ENCODE results near the gene HSD17B3. TPM values are rescaled to one million over a fixed set of nuclear protein-coding genes. Genes with fewer than 3 reads are reported as not detected.
"Not testable (repeated sequence)": the region's sequence is repeated elsewhere in the genome, so short reads cannot be mapped to it uniquely, and the experiment has no call there.

Gene HSD17B3
- total and polyA plus RNA-seq, 10 donors = 0.34 to 3.9 (median 0.87) TPM; not detected in 2

DNA sequence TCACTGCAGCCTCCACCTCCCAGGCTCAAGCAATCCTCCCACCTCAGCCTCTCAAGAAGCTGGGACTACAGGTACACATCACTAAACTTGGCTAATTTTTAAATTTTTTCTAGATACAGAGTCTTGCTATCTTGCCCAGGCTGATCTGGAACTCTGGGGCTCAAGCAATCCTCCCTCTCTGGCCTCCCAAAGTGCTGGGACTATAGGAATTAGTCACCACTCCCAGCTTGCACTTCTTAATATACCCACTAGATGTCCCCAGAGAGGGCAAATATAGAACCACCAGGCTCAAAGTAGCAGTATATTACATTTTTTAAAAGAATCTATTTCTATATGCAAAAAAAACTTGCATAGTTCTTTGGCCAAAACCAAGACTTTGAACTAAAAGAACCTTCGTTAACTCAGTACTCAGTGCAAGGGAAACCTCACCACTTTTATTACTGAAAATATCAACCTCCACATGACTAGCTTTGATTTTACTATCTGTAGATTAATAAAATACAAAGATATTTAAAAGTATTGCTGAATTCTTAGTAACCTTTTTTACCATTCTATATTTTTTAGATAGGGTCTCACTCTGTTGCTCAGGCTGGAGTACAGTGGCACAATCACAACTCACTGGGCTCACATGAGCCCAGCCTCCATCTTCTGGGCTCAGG is 25.8 kb upstream of the HSD17B3 start:
- intact Hi-C loops (cut with DNase I; ENCODE audit: low total_unique reads) = loop anchor here (5.0 kb wide), 2 partner anchors 324 to 339 kb away; no protein-coding TSS in a partner anchor
- H3K4me1 ChIP-seq = peaks cover 0 to 2% (median 0%) of the 10 kb centered on the region in 6 donors
- H3K9me3 ChIP-seq = no peaks in the 10 kb centered on the region
- H3K27me3 ChIP-seq (replicated peaks in 1 of 7) = no peaks in the 10 kb centered on the region
- 38 to 67% (median 53%) methylated on average over 1 of the region's 1 CpG for WGBS, 5 donors
- H3K27ac ChIP-seq = no peak overlapping the region
- peaks cover 0 to 13% (median 0%) of the 10 kb centered on the region in 6 donors for H3K36me3 ChIP-seq
- TF ChIP-seq CTCF (IDR thresholded peaks at IDR 0.05 in 8 of 11, conservative IDR thresholded peaks at IDR 0.05 in 3 of 11) = peak; percentile 68 to 89 (median 85)
- no peak for TF ChIP-seq POLR2AphosphoS5 (IDR thresholded peaks at IDR 0.05)
- no peak for TF ChIP-seq POLR2A (IDR thresholded peaks at IDR 0.05)
- no peak overlapping the region for H3K4me3 ChIP-seq
- no peak for DNase-seq

DNA sequence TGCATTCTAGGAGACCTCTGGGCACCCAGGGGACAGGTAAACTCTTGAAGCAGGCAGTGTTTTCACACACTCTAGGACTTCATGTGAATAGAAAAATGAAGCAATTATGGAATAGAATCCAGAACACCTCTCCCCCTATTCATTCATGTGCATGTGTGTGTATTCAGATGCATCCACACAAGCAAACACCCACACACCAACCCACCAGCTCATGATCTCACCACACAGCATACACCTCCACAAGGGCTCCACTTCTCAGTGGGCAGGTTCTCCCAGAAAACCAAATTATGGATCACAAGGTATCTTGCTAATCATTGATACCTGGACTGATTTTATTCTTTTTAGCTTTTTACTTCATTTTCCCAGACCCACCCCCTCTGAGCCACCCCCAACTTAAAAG is 21.2 kb upstream of the HSD17B3 start:
- Histone ChIP-seq H3K27me3 (replicated peaks in 1 of 7) (no peaks in the 10 kb centered on the region), H3K36me3 (peaks cover 0 to 30% (median 5%) of the 10 kb centered on the region in 6 donors), H3K9me3 (no peaks in the 10 kb centered on the region), H3K27ac (no peak overlapping the region), H3K4me3 (no peak overlapping the region), H3K4me1 (peaks cover 0 to 4% (median 0%) of the 10 kb centered on the region in 6 donors)
- intact Hi-C loops (cut with DNase I; ENCODE audit: low total_unique reads) = no loop called here
- no peak for DNase-seq
- TF ChIP-seq CTCF (IDR thresholded peaks at IDR 0.05 in 8 of 11, conservative IDR thresholded peaks at IDR 0.05 in 3 of 11) (no peak), POLR2A (IDR thresholded peaks at IDR 0.05) (no peak), POLR2AphosphoS5 (IDR thresholded peaks at IDR 0.05) (no peak)

GRCh38 chr9:96322736-96323135 is 20.8 kb upstream of the HSD17B3 start:
- H3K4me3 ChIP-seq; H3K27me3 ChIP-seq (replicated peaks in 1 of 7); H3K27ac ChIP-seq; H3K4me1 ChIP-seq; DNase-seq; H3K9me3 ChIP-seq; intact Hi-C loops (cut with DNase I; ENCODE audit: low total_unique reads): not testable (repeated sequence)
- WGBS, 5 donors = 88 to 96% (median 93%) methylated on average over 5 of the region's 5 CpGs
- peaks cover 0 to 30% (median 5%) of the 10 kb centered on the region in 6 donors for H3K36me3 ChIP-seq

GRCh38 chr9:96322210-96322609 is 20.2 kb upstream of the HSD17B3 start:
- peaks cover 0 to 30% (median 5%) of the 10 kb centered on the region in 6 donors for H3K36me3 ChIP-seq
- intact Hi-C loops (cut with DNase I; ENCODE audit: low total_unique reads); H3K4me1 ChIP-seq; H3K9me3 ChIP-seq; H3K27ac ChIP-seq; H3K4me3 ChIP-seq; DNase-seq; H3K27me3 ChIP-seq (replicated peaks in 1 of 7): not testable (repeated sequence)
- 84 to 97% (median 94%) methylated on average over 3 of the region's 3 CpGs for WGBS, 5 donors

GRCh38 chr9:96321515-96321914 is 19.5 kb upstream of the HSD17B3 start:
- DNase-seq = no peak
- intact Hi-C loops (cut with DNase I; ENCODE audit: low total_unique reads) = no loop called here
- TF ChIP-seq POLR2AphosphoS5 (IDR thresholded peaks at IDR 0.05) (no peak), CTCF (IDR thresholded peaks at IDR 0.05 in 8 of 11, conservative IDR thresholded peaks at IDR 0.05 in 3 of 11) (no peak), POLR2A (IDR thresholded peaks at IDR 0.05) (no peak)
- Histone ChIP-seq H3K36me3 (peaks cover 0 to 30% (median 5%) of the 10 kb centered on the region in 6 donors), H3K4me1 (peaks cover 0 to 4% (median 0%) of the 10 kb centered on the region in 6 donors), H3K27ac (no peak overlapping the region), H3K9me3 (no peaks in the 10 kb centered on the region), H3K27me3 (replicated peaks in 1 of 7) (no peaks in the 10 kb centered on the region), H3K4me3 (no peak overlapping the region)
- 79 to 87% (median 84%) methylated on average over 7 of the region's 7 CpGs for WGBS, 5 donors

Measured in spleen (tissue), 11 donors.